Activated CD8-positive, alpha-beta memory T cell treated with anti-CD3 and anti-CD28 coated beads for 24 hours (primary cell): Measurements from ENCODE around the gene POLR1B.
"Not testable (repeated sequence)": the region's sequence is repeated elsewhere in the genome, so short reads cannot be mapped to it uniquely, and the experiment has no call there.

ENCODE experiments used
- DNase-seq: peaks from one replicate; pipeline ENCODE4 v3.0.0-alpha.2; 2020

The POLR1B gene, protein sequence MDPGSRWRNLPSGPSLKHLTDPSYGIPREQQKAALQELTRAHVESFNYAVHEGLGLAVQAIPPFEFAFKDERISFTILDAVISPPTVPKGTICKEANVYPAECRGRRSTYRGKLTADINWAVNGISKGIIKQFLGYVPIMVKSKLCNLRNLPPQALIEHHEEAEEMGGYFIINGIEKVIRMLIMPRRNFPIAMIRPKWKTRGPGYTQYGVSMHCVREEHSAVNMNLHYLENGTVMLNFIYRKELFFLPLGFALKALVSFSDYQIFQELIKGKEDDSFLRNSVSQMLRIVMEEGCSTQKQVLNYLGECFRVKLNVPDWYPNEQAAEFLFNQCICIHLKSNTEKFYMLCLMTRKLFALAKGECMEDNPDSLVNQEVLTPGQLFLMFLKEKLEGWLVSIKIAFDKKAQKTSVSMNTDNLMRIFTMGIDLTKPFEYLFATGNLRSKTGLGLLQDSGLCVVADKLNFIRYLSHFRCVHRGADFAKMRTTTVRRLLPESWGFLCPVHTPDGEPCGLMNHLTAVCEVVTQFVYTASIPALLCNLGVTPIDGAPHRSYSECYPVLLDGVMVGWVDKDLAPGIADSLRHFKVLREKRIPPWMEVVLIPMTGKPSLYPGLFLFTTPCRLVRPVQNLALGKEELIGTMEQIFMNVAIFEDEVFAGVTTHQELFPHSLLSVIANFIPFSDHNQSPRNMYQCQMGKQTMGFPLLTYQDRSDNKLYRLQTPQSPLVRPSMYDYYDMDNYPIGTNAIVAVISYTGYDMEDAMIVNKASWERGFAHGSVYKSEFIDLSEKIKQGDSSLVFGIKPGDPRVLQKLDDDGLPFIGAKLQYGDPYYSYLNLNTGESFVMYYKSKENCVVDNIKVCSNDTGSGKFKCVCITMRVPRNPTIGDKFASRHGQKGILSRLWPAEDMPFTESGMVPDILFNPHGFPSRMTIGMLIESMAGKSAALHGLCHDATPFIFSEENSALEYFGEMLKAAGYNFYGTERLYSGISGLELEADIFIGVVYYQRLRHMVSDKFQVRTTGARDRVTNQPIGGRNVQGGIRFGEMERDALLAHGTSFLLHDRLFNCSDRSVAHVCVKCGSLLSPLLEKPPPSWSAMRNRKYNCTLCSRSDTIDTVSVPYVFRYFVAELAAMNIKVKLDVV

GRCh38 chr2:112542123-112542983 lies at the start of gene POLR1B:
POLR1B (plus strand) TSS chr2:112542465; CDS start chr2:112542495, 30 bp downstream.
- peak; percentile 93 for DNase-seq

DNA sequence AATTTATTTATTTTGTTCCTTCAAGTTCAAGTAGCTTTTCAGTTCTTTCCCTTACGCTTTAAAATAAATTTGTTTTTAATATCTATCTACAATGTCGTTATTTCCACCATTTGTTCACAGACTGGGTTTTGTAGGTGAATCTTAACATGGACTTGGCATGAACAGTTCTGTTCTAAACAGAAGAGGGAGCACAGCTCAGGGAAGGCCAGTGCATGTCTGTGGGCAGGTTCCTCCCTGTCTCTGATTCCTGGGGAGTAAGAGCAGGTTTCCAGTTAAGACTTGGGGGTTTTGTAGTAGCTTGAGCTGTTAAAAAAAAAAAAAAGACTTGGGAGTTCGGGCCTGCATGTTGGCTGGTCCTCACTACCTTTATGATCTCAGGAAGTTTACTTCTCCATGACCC lies 49.2 kb upstream of the POLR1B start:
- no peak for DNase-seq

GRCh38 chr2:112493858-112494648 lies 48.2 kb upstream of the POLR1B start:
- DNase-seq, result no peak

- no peak for DNase-seq
Observed at GRCh38 chr2:112494828-112495227, 47.4 kb upstream of the POLR1B start.

GRCh38 chr2:112495878-112496277 lies 46.4 kb upstream of the POLR1B start:
- not testable (repeated sequence) for DNase-seq

- DNase-seq, result not testable (repeated sequence)
Observed at GRCh38 chr2:112500850-112501484, 41.3 kb upstream of the POLR1B start.

- DNase-seq, result not testable (repeated sequence)
Observed at GRCh38 chr2:112509239-112509998, 32.8 kb upstream of the POLR1B start.

DNA sequence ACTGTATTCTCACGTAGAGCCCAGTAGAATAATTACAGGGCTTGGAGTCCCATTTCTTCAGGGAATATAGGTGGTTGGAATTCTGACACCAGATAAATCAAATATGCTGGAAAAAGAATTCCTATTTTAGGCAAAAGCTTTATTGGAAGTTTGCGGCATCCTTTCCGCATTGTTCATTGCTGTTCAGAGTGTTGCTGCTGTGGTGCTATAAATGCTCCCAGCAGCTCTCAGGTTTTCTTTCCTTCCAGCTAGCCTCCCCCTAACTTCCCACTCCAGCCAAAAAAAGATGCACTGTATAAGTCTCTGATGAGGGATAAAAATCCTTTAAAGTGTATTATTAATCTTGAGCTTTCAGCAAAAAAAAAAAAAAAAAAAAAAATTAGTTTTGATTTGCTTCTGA lies 25.5 kb upstream of the POLR1B start:
- no peak for DNase-seq

DNA sequence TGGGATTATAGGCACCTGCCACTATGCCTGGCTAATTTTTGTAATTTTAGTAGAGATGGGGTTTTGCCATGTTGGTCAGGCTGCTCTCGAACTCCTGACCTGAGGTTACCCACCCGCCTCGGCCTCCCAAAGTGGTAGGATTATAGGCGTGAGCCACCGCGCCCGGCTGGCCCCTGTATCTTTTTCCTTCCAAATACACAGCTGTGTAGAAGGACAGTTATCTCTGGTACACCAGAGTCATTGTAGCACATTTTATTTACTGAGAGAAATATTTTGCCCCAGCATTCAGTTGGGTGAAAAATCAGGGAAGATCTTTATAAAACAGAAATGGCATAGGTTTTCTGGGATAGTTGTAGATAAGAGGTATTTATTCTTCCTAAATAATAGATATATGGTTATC lies 23.5 kb upstream of the POLR1B start:
- no peak for DNase-seq

DNA sequence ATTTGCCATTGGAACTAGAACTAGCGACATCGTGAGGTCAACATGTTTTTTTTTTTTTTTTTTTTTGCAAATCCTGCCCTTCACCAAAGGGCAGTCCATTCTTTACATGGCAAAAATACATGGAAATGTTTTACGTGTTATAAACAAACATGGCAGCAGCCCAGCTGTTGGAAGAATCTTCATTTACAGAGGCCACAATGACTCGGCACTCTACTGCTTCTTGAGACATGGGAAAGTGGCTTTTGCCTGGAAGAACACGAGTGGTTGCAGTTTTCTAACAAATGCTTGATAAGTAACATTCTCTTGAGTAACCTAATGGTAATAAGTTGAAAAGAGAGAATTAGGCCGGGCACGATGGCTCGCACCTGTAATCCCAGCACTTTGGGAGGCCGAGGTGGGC lies 22.8 kb upstream of the POLR1B start:
- DNase-seq, result no peak

DNA sequence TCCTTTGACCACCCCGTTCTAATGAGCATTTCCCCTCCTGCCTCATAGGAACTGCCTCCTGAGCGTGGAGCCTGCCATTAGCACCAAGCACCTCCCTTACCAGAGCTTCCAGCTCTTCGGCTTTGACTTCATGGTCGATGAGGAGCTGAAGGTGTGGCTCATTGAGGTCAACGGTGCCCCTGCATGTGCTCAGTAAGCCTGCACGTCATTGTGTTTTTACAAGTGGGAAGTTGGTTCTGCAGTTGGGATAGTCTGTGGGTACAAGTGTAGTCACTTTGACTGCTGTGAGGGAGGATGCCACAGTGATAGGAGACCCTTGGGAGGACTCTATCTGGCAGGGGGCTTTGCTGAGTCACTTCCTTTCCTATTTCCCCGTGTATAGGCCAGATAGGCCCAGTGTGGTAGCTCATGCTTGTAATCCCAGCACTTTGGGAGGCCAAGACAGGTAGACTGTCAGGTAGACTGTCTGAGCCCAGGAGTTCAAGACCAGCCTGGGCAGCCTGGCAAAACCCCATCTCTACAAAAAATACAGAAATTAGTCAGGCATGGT lies 22.0 kb upstream of the POLR1B start:
- no peak for DNase-seq

GRCh38 chr2:112523291-112523777 lies 18.9 kb upstream of the POLR1B start:
- no peak for DNase-seq

DNA sequence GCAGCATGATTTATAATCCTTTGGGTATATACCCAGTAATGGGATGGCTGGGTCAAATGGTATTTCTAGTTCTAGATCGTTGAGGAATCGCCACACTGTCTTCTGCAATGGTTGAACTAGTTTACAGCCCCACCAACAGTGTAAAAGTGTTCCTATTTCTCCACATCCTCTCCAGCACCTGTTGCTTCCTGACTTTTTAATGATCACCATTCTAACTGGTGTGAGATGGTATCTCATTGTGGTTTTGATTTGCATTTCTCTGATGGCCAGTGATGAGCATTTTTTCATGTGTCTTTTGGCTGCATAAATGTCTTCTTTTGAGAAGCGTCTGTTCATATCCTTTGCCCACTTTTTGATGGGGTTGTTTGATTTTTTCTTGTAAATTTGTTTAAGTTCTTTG lies 18.0 kb upstream of the POLR1B start:
- not testable (repeated sequence) for DNase-seq

- no peak for DNase-seq
Observed at GRCh38 chr2:112528541-112528940, 13.7 kb upstream of the POLR1B start.

DNA sequence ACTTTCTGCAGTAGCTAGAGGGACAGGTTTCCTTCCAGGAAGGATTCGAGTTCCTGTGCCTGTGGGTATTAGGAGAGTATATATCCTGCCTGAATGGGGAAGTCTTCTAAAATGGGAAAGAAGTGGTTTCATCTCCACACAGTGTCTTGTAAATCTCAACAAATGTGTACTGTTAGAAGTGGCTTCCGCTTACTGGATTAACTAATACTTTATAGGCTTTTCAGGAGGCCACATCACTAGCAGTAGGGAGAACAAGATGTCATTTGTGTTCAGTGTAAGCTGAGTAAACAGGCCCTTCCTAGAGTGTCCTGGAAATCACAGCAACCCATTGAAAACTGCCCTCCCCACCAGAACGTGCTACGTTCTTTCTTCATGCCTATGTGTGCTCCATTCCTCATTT lies 12.5 kb upstream of the POLR1B start:
- DNase-seq, result no peak

GRCh38 chr2:112530728-112531127 lies 11.5 kb upstream of the POLR1B start:
- no peak for DNase-seq

GRCh38 chr2:112534826-112535225 lies 7.4 kb upstream of the POLR1B start:
- no peak for DNase-seq

DNA sequence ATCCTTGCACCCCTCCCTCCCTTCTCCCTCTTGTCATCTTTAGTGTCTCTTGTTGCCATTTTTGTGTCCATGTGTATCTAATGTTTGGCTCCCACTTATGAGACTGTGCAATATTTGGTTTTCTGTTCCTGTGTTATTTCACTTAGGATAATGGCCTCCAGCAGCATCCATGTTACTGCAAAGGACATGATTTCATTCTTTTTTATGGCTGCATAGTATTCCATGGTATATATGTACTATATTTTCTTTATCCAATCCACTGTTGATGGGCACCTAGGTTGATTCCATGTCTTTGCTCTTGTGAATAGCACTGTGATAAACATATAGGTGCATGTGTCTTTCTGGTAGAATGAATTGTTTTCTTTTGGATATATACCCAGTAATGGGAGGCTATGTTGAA lies 5.6 kb upstream of the POLR1B start:
- not testable (repeated sequence) for DNase-seq

GRCh38 chr2:112539306-112539705 lies 3.0 kb upstream of the POLR1B start:
- DNase-seq, result no peak

DNA sequence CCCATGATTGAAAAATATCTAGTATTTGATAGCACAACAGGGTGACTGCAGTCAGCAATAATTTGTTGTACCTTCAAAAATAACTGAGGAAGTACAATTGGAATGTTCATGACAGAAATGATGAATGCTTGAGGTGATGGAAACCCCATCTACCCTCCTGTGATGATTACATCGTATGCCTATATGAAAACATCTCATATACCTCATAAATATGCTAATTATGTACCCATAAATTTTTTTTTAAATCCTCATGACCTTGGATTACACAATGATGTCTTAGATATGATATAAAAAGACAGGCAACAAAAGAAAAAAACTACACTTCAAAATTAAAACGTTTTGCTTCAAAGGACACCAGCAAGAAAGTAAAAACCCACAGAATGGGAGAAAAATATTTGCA lies 1.4 kb upstream of the POLR1B start:
- DNase-seq, result no peak
